ENCODE results near the gene BCS1L.

- TF ChIP-seq CTCF (conservative IDR thresholded peaks at IDR 0.05) (no peak), EZH2 (IDR thresholded peaks at IDR 0.05; ENCODE audit: low read depth) (no peak)
These were observed 15.7 kb upstream of the BCS1L start for GRCh38 chr2:218643751-218644310.
